Measurements from ENCODE around the gene HOXB2. TPM values are rescaled to one million over a fixed set of nuclear protein-coding genes. Genes with fewer than 3 reads are reported as not detected.

Gene HOXB2
- polyA plus RNA-seq (ENCODE audit: insufficient read length in 4 of 4): 10 to 100 TPM; 42.3 to 63.0 (median 53.9) TPM

GRCh38 chr17:48545022-48545375, at the start of gene HOXB2:
HOXB2 (minus strand) TSS chr17:48545109; CDS start chr17:48544911, 198 bp downstream.
- DNase-seq (ENCODE audit: low read depth in 4 of 4, low spot score in 2 of 4): no peak

GRCh38 chr17:48593840-48594537, 49.1 kb upstream of the HOXB2 start:
- no peak for DNase-seq (ENCODE audit: low read depth in 4 of 4, low spot score in 2 of 4)

- no peak for DNase-seq (ENCODE audit: low read depth in 4 of 4, low spot score in 2 of 4)
These were observed 48.4 kb upstream of the HOXB2 start, which contains the start of gene HOXB5 for GRCh38 chr17:48593126-48593829. HOXB5 (minus strand) TSS chr17:48593779; CDS start chr17:48593682, 97 bp downstream.

GRCh38 chr17:48592577-48592976, 47.7 kb upstream of the HOXB2 start:
- no peak for DNase-seq (ENCODE audit: low read depth in 4 of 4, low spot score in 2 of 4)

- no peak for DNase-seq (ENCODE audit: low read depth in 4 of 4, low spot score in 2 of 4)
These were observed 47.2 kb upstream of the HOXB2 start for GRCh38 chr17:48592057-48592514.

- DNase-seq (ENCODE audit: low read depth in 4 of 4, low spot score in 2 of 4): no peak
These were observed 46.5 kb upstream of the HOXB2 start for GRCh38 chr17:48591255-48592056.

GRCh38 chr17:48590607-48591161, 45.8 kb upstream of the HOXB2 start:
- DNase-seq (ENCODE audit: low read depth in 4 of 4, low spot score in 2 of 4): no peak

- DNase-seq (ENCODE audit: low read depth in 4 of 4, low spot score in 2 of 4): peak in 2 of 4 donors; percentile 91 to 95
These were observed 45.1 kb upstream of the HOXB2 start, which contains the start of gene HOXB3 for GRCh38 chr17:48589831-48590606. HOXB3 (minus strand) TSS chr17:48590241; CDS start chr17:48552474, 37,767 bp downstream.

- no peak for DNase-seq (ENCODE audit: low read depth in 4 of 4, low spot score in 2 of 4)
These were observed 44.3 kb upstream of the HOXB2 start for GRCh38 chr17:48589060-48589830.

- no peak for DNase-seq (ENCODE audit: low read depth in 4 of 4, low spot score in 2 of 4)
These were observed 43.6 kb upstream of the HOXB2 start for GRCh38 chr17:48588528-48588927.

- no peak for DNase-seq (ENCODE audit: low read depth in 4 of 4, low spot score in 2 of 4)
These were observed 43.1 kb upstream of the HOXB2 start for GRCh38 chr17:48588074-48588415.

- no peak for DNase-seq (ENCODE audit: low read depth in 4 of 4, low spot score in 2 of 4)
These were observed 42.6 kb upstream of the HOXB2 start for GRCh38 chr17:48587276-48588073.

- DNase-seq (ENCODE audit: low read depth in 4 of 4, low spot score in 2 of 4): no peak
These were observed 41.7 kb upstream of the HOXB2 start for GRCh38 chr17:48586355-48587258.

GRCh38 chr17:48584223-48584741, 39.4 kb upstream of the HOXB2 start:
- DNase-seq (ENCODE audit: low read depth in 4 of 4, low spot score in 2 of 4): no peak

- no peak for DNase-seq (ENCODE audit: low read depth in 4 of 4, low spot score in 2 of 4)
These were observed 38.9 kb upstream of the HOXB2 start for GRCh38 chr17:48583708-48584222.

- no peak for DNase-seq (ENCODE audit: low read depth in 4 of 4, low spot score in 2 of 4)
These were observed 37.8 kb upstream of the HOXB2 start for GRCh38 chr17:48582750-48583069.
